Progenitor cell of endocrine pancreas (in vitro differentiated cells): ENCODE results near the gene NEU1. TPM values are rescaled to one million over a fixed set of nuclear protein-coding genes. Genes with fewer than 3 reads are reported as not detected.
"Not testable (repeated sequence)": the region's sequence is repeated elsewhere in the genome, so short reads cannot be mapped to it uniquely, and the experiment has no call there.

Experiments used
- DNase-seq: peaks from one replicate; pipeline ENCODE4 v3.0.0; 2021; ENCODE audit warnings: low spot score; ENCODE audit not compliant: unreplicated experiment
- H3K27ac Mint-ChIP-seq: 2 replicates; pipeline ENCODE4 v1.8.0; 2021; ENCODE audit warnings: mild to moderate bottlenecking, moderate library complexity, mixed read lengths
- H3K27me3 Mint-ChIP-seq: 2 replicates; pipeline ENCODE4 v1.8.0; 2021; ENCODE audit warnings: mixed read lengths
- H3K36me3 Mint-ChIP-seq: 2 replicates; pipeline ENCODE4 v1.8.0; 2022; ENCODE audit warnings: mixed read lengths; ENCODE audit not compliant: insufficient read depth
- H3K4me1 Mint-ChIP-seq: 2 replicates; pipeline ENCODE4 v1.8.0; 2021; ENCODE audit warnings: low read depth, mixed read lengths
- H3K4me3 Mint-ChIP-seq: 2 replicates; pipeline ENCODE4 v1.8.0; 2021; ENCODE audit warnings: low read depth, mild to moderate bottlenecking, moderate library complexity, mixed read lengths
- H3K9me3 Mint-ChIP-seq: 2 replicates; pipeline ENCODE4 v1.8.0; 2021; ENCODE audit warnings: low read depth, mixed read lengths
- total RNA-seq: library from RNA; stranded (reverse); gene quantifications from 2 replicates; pipeline ENCODE4 v1.2.1, GENCODE V29; 2021
- TF ChIP-seq, protein P1 (sequence below): fragments of 200-600 bp; sonication (generic); IDR thresholded peaks from one replicate; pipeline ENCODE4 v1.5.0; 2021; ENCODE audit warnings: antibody characterized with exemption, mild to moderate bottlenecking; ENCODE audit not compliant: unreplicated experiment

Gene NEU1
- total RNA-seq, 1 donor from 2014 or later, result 52.4 TPM

DNA sequence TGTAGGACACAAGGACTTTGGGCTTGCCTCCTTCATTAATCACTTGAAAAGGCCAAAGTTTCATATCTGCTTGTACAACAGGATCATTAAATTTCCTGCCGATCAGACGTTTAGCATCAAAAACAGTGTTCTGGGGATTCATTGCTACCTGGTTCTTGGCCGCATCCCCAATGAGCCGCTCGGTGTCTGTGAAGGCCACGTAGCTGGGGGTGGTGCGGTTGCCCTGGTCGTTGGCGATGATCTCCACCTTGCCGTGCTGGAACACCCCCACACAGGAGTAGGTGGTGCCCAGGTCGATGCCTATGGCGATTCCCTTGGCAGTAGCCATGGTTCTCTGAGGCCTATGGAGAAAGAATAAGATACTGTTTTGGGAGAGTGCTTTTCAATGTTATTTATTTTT lies 51.0 kb downstream of the NEU1 start:
- H3K27me3 Mint-ChIP-seq, result no peaks in the 10 kb centered on the region
- no peaks in the 10 kb centered on the region for H3K9me3 Mint-ChIP-seq
- no peak overlapping the region for H3K27ac Mint-ChIP-seq
- TF ChIP-seq, protein P1, sequence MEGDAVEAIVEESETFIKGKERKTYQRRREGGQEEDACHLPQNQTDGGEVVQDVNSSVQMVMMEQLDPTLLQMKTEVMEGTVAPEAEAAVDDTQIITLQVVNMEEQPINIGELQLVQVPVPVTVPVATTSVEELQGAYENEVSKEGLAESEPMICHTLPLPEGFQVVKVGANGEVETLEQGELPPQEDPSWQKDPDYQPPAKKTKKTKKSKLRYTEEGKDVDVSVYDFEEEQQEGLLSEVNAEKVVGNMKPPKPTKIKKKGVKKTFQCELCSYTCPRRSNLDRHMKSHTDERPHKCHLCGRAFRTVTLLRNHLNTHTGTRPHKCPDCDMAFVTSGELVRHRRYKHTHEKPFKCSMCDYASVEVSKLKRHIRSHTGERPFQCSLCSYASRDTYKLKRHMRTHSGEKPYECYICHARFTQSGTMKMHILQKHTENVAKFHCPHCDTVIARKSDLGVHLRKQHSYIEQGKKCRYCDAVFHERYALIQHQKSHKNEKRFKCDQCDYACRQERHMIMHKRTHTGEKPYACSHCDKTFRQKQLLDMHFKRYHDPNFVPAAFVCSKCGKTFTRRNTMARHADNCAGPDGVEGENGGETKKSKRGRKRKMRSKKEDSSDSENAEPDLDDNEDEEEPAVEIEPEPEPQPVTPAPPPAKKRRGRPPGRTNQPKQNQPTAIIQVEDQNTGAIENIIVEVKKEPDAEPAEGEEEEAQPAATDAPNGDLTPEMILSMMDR, result no peak
- no peak for DNase-seq
- H3K4me1 Mint-ChIP-seq, result peaks cover 9% of the 10 kb centered on the region
- H3K4me3 Mint-ChIP-seq, result no peak overlapping the region
- peaks cover 2% of the 10 kb centered on the region for H3K36me3 Mint-ChIP-seq

DNA sequence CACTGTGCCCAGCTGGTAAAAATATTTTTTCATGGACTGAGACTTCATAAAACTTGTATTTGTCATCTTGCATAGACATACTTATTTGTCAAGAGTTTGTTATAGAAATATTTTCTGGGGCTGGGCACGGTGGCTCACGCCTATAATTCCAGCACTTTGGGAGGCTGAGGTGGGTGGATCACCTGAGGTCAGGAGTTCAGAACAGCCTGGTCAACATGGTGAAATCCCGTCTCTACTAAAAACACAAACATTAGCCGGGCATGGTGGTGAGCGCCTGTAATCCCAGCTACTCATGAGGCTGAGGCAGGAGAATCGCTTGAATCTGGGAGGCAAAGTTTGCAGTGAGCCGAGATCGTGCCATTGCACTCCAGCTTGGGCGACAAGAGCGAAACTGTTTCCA lies 54.0 kb downstream of the NEU1 start:
- not testable (repeated sequence) for H3K9me3 Mint-ChIP-seq, H3K36me3 Mint-ChIP-seq, H3K27ac Mint-ChIP-seq, DNase-seq, H3K4me3 Mint-ChIP-seq, H3K27me3 Mint-ChIP-seq, H3K4me1 Mint-ChIP-seq

Other genes with a start within 250 kb of the NEU1 start
- 1.7 and 3.1 TPM in 2 replicates for gene AIF1, start 247.6 kb downstream of the NEU1 start, total RNA-seq
- gene PRRC2A, start 242.1 kb downstream of the NEU1 start, total RNA-seq, result 272 and 273 TPM in 2 replicates
- gene BAG6, start 210.2 kb downstream of the NEU1 start, total RNA-seq, result 458 and 471 TPM in 2 replicates
- gene APOM, start 206.9 kb downstream of the NEU1 start, total RNA-seq, result 7.1 and 7.5 TPM in 2 replicates
- 23.6 and 24.1 TPM in 2 replicates for gene C6orf47, start 202.0 kb downstream of the NEU1 start, total RNA-seq
- gene GPANK1, start 197.8 kb downstream of the NEU1 start, total RNA-seq, result 15.2 and 18.0 TPM in 2 replicates
- 163 and 165 TPM in 2 replicates for gene CSNK2B, start 196.7 kb downstream of the NEU1 start, total RNA-seq
- 24.8 and 30.6 TPM in 2 replicates for gene LY6G5B, start 192.8 kb downstream of the NEU1 start, total RNA-seq
- gene LY6G5C, start 181.8 kb downstream of the NEU1 start, total RNA-seq, result 4.4 and 6.5 TPM in 2 replicates
- gene ABHD16A, start 159.5 kb downstream of the NEU1 start, total RNA-seq, result 93.0 and 96.9 TPM in 2 replicates
- gene LY6G6F, start 156.0 kb downstream of the NEU1 start, total RNA-seq, result not detected in 2 replicates
- not detected in 2 replicates for gene LY6G6D, start 147.5 kb downstream of the NEU1 start, total RNA-seq
- 0.60 and 1.3 TPM in 2 replicates for gene LY6G6C, start 141.1 kb downstream of the NEU1 start, total RNA-seq
- gene MPIG6B, start 139.4 kb downstream of the NEU1 start, total RNA-seq, result not detected in 2 replicates
- 218 and 233 TPM in 2 replicates for gene DDAH2, start 133.5 kb downstream of the NEU1 start, total RNA-seq
- gene CLIC1, start 126.3 kb downstream of the NEU1 start, total RNA-seq, result 275 and 286 TPM in 2 replicates
- 45.0 and 51.3 TPM in 2 replicates for gene MSH5, start 122.8 kb downstream of the NEU1 start, total RNA-seq
- 8.6 and 11.9 TPM in 2 replicates for gene SAPCD1, start 100.2 kb downstream of the NEU1 start, total RNA-seq
- 9.5 and 11.6 TPM in 2 replicates for gene VWA7, start 85.5 kb downstream of the NEU1 start, total RNA-seq
- gene VARS1, start 67.1 kb downstream of the NEU1 start, total RNA-seq, result 85.6 and 92.6 TPM in 2 replicates
- 80.4 and 82.9 TPM in 2 replicates for gene LSM2, start 55.9 kb downstream of the NEU1 start, total RNA-seq
- gene HSPA1L, start 47.5 kb downstream of the NEU1 start, total RNA-seq, result 2.4 and 2.5 TPM in 2 replicates
- gene HSPA1A, start 47.3 kb downstream of the NEU1 start, total RNA-seq, result 52.5 and 56.6 TPM in 2 replicates
- 152 and 165 TPM in 2 replicates for gene HSPA1B, start 35.1 kb downstream of the NEU1 start, total RNA-seq
- gene SLC44A4, start 16.2 kb upstream of the NEU1 start, total RNA-seq, result 17.5 and 19.1 TPM in 2 replicates
- gene EHMT2, start 34.9 kb upstream of the NEU1 start, total RNA-seq, result 161 and 175 TPM in 2 replicates
- 47.1 and 55.5 TPM in 2 replicates for gene ZBTB12, start 39.3 kb upstream of the NEU1 start, total RNA-seq
- 0.47 and 0.65 TPM in 2 replicates for gene C2, start 64.9 kb upstream of the NEU1 start, total RNA-seq
- gene CFB, start 83.3 kb upstream of the NEU1 start, total RNA-seq, result 3.9 and 4.7 TPM in 2 replicates
- 67.2 and 71.8 TPM in 2 replicates for gene NELFE, start 96.2 kb upstream of the NEU1 start, total RNA-seq
- gene SKIC2, start 96.4 kb upstream of the NEU1 start, total RNA-seq, result 97.9 and 103 TPM in 2 replicates
- gene DXO, start 109.3 kb upstream of the NEU1 start, total RNA-seq, result 26.3 and 29.4 TPM in 2 replicates
- 13.1 and 14.1 TPM in 2 replicates for gene C4A, start 119.2 kb upstream of the NEU1 start, total RNA-seq
- 6.6 and 8.4 TPM in 2 replicates for gene C4B, start 152.0 kb upstream of the NEU1 start, total RNA-seq
- gene CYP21A2, start 175.6 kb upstream of the NEU1 start, total RNA-seq, result 0.38 and 0.67 TPM in 2 replicates
- gene TNXB, start 246.5 kb upstream of the NEU1 start, total RNA-seq, result 10.3 and 14.6 TPM in 2 replicates